ENCODE results near the gene AGAP1. TPM values are rescaled to one million over a fixed set of nuclear protein-coding genes. Genes with fewer than 3 reads are reported as not detected.

Gene AGAP1
- total RNA-seq, 4 donors from 2014 or later: 7.2 to 19.6 (median 15.2) TPM

DNA sequence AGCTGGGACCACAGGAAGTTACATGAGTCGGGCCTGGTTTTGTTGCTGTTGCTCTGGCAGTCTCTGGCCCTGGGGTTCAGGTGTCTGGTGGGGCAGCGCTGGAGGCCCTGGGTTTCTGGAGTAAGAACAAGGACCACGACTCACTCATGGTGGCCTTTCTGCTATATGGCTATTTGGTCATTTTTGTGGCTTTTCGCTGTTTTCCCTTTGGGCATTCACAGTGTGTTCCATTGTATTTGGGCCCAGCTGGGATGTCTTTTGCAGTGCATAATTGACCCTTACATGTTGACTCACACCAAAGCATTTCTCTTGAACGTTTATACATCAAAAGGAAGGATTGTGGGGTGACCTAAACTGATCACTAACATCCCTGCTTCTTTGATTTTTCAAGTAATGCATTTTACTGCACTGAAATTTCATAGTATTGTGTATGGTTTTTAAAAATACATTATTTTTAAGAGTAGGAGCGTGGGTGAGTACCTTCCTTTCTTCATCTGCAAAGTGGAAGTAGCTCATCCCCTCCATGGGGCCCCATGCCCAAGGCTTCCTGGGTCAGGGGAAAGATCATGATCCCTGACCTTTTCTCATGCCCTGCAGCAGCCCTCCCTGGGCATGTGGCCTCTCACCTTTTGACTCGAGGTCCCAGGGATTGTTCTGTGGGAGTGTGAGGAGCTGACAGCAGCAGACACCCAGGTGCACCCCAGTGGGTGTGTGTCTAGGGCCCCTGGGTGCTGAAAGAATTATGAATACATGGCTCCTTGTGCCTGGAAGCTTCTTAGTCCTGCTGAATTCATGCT lies 225.5 kb downstream of the AGAP1 start:
- WGBS, 2 donors: 64 to 72% methylated on average over 4 to 6 of the region's 7 CpGs
- intact Hi-C loops (cut with DNase I): no loop called here
- no peak for DNase-seq

DNA sequence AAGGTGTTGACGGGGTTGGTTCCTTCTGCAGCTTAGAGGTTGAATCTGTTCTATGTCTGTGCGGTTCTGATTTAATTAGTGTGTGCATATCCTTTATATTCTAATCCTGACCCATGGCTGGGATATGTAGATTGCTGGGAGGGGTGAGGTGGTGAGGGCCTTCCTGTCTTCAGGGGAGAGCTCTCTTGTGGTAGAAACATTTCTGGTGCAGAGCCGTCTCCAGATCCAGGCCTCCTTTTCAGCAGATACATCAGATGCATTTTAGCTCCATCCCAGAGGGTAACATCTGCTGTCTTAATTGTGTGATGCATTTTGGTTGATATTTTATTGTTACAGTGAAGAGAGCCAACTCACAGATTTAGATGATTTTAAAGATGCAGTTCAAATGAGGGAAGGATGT lies 227.8 kb downstream of the AGAP1 start:
- Histone ChIP-seq H3K4me3 (no peak overlapping the region), H3K36me3 (peaks cover 0 to 22% (median 0%) of the 10 kb centered on the region in 3 donors), H3K9me3 (no peaks in the 10 kb centered on the region), H3K27me3 (no peaks in the 10 kb centered on the region), H3K4me1 (peaks cover 0 to 23% (median 10%) of the 10 kb centered on the region in 3 donors), H3K27ac (no peak overlapping the region)
- TF ChIP-seq, protein P1, sequence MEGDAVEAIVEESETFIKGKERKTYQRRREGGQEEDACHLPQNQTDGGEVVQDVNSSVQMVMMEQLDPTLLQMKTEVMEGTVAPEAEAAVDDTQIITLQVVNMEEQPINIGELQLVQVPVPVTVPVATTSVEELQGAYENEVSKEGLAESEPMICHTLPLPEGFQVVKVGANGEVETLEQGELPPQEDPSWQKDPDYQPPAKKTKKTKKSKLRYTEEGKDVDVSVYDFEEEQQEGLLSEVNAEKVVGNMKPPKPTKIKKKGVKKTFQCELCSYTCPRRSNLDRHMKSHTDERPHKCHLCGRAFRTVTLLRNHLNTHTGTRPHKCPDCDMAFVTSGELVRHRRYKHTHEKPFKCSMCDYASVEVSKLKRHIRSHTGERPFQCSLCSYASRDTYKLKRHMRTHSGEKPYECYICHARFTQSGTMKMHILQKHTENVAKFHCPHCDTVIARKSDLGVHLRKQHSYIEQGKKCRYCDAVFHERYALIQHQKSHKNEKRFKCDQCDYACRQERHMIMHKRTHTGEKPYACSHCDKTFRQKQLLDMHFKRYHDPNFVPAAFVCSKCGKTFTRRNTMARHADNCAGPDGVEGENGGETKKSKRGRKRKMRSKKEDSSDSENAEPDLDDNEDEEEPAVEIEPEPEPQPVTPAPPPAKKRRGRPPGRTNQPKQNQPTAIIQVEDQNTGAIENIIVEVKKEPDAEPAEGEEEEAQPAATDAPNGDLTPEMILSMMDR (IDR thresholded peaks at IDR 0.05): no peak
- no peak for TF ChIP-seq POLR2A (IDR thresholded peaks at IDR 0.05)
- WGBS, 2 donors: 78 to 79% methylated on average over 3 of the region's 3 CpGs
- DNase-seq: no peak
- intact Hi-C loops (cut with DNase I): no loop called here

More for the DNA sequence above, 225.5 kb downstream of the AGAP1 start:
- peaks cover 0 to 22% (median 0%) of the 10 kb centered on the region in 3 donors for H3K36me3 ChIP-seq
- no peaks in the 10 kb centered on the region for H3K9me3 ChIP-seq
- no peak for TF ChIP-seq POLR2A (IDR thresholded peaks at IDR 0.05)
- TF ChIP-seq, protein P1 (IDR thresholded peaks at IDR 0.05): no peak
- H3K27me3 ChIP-seq: no peaks in the 10 kb centered on the region
- H3K4me1 ChIP-seq: peaks cover 0 to 23% (median 4%) of the 10 kb centered on the region in 3 donors
- no peak overlapping the region for H3K27ac ChIP-seq
- no peak overlapping the region for H3K4me3 ChIP-seq

DNA sequence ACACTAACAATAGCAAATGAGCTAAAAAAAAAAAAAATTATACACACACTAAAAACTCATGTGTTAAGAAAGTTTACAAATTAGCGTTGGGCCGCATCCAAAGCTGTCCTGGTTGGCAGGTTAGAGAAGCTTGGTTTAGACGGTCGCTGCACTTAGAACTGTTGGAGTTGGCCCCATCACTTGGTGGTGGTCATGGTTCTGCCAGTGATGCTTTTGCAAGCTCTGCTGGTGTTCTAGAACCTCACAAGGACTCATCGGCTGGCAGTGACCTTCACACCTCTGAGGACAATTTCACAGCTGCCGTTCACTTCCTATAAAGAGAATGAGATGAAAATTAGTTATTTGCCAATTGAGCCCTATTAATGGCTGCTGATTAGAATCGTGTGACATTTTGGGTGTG lies 229.0 kb downstream of the AGAP1 start:
- Histone ChIP-seq H3K4me1 (peaks cover 0 to 16% (median 10%) of the 10 kb centered on the region in 3 donors), H3K36me3 (peaks cover 0 to 22% (median 0%) of the 10 kb centered on the region in 3 donors), H3K27me3 (no peaks in the 10 kb centered on the region), H3K4me3 (no peak overlapping the region), H3K27ac (no peak overlapping the region), H3K9me3 (no peaks in the 10 kb centered on the region)
- intact Hi-C loops (cut with DNase I): no loop called here
- WGBS, 2 donors: 94 to 97% methylated on average over 7 of the region's 7 CpGs
- DNase-seq: no peak
- TF ChIP-seq, protein P1 (IDR thresholded peaks at IDR 0.05): no peak
- TF ChIP-seq POLR2A (IDR thresholded peaks at IDR 0.05): no peak

DNA sequence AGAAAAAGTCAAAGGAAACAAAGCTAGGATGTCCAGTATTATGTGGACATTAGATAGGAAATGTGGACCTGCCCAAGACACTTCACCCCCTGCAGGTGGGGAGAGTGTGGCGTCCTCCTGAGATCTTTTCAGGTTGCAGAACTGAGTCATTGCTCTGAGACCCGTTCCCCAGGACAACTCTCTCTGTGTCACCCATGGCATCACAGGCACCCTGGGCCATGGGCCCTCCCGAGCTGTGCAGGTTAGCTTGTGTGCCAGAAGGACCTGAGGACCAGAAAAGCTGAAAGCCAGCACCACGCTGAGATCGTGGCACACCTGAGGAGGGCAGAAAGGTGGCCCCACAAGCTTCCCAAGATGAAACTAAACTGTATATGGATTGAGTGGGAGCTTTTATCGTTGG lies 229.5 kb downstream of the AGAP1 start:
- Histone ChIP-seq H3K4me1 (peaks cover 0 to 16% (median 10%) of the 10 kb centered on the region in 3 donors), H3K9me3 (no peaks in the 10 kb centered on the region), H3K27me3 (no peaks in the 10 kb centered on the region), H3K36me3 (peaks cover 0 to 22% (median 0%) of the 10 kb centered on the region in 3 donors), H3K4me3 (no peak overlapping the region), H3K27ac (no peak overlapping the region)
- WGBS, 2 donors: 70 to 88% methylated on average over 2 of the region's 6 CpGs
- intact Hi-C loops (cut with DNase I): no loop called here
- no peak for DNase-seq
- TF ChIP-seq POLR2A (IDR thresholded peaks at IDR 0.05): no peak
- TF ChIP-seq, protein P1 (IDR thresholded peaks at IDR 0.05): no peak

DNA sequence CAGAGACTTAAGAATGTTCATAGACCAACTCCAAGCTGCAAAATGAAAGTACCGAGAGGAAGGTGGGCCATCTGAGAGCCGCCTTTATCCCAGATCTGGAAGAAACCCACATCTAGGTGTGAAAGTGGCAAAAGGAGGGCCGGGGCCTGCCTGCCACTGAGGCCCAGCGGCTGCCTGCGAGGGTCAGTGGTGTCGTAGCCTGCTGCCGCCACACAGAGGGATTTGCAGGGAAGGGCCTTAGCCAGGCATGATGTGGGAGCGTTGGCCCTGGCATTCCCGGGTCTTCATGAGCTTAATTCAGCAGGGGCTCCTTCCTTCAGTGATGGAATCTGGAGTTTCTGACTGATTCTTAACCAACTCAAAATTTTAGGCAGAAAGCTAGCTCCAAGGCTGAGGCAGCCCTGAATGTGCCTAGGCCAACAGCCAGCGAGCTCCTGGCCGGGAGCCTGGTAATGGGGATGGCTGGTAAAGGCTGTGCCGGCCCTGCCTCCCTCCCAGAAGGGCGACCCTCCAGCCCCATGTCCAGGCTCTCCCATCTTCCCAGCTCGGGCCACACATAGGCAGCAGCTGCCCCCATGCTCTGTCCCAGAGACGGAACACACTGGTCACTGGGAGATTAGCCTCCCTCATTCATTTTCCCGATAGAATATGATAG lies 230.1 kb downstream of the AGAP1 start:
- Histone ChIP-seq H3K27ac (peak overlapping the region in 3 of 4 donors; percentile 28 to 72 (median 58)), H3K9me3 (no peaks in the 10 kb centered on the region), H3K36me3 (peaks cover 0 to 21% (median 0%) of the 10 kb centered on the region in 3 donors), H3K4me3 (no peak overlapping the region), H3K4me1 (peaks cover 0 to 16% (median 10%) of the 10 kb centered on the region in 3 donors), H3K27me3 (no peaks in the 10 kb centered on the region)
- intact Hi-C loops (cut with DNase I): no loop called here
- no peak for TF ChIP-seq POLR2A (IDR thresholded peaks at IDR 0.05)
- TF ChIP-seq, protein P1 (IDR thresholded peaks at IDR 0.05): no peak
- no peak for DNase-seq
- 90 to 91% methylated on average over 8 to 10 of the region's 16 CpGs for WGBS, 2 donors
